Measurements from ENCODE around the gene PTPRN2. TPM values are rescaled to one million over a fixed set of nuclear protein-coding genes. Genes with fewer than 3 reads are reported as not detected.
"Not testable (repeated sequence)": the region's sequence is repeated elsewhere in the genome, so short reads cannot be mapped to it uniquely, and the experiment has no call there.

PTPRN2 gene
- polyA plus RNA-seq, 1 donor: 5.7 TPM

GRCh38 chr7:158422196-158422886 is 165.3 kb downstream of the PTPRN2 start:
- DNase-seq: no peak

- DNase-seq: no peak
Measured at GRCh38 chr7:158421361-158421760, 166.3 kb downstream of the PTPRN2 start.

GRCh38 chr7:158420591-158421340 is 166.9 kb downstream of the PTPRN2 start:
- DNase-seq: no peak

GRCh38 chr7:158419238-158419785 is 168.3 kb downstream of the PTPRN2 start:
- no peak for DNase-seq

GRCh38 chr7:158418395-158418794 is 169.2 kb downstream of the PTPRN2 start:
- DNase-seq: not testable (repeated sequence)

- DNase-seq: no peak
Measured at GRCh38 chr7:158416283-158416933, 171.2 kb downstream of the PTPRN2 start.

- DNase-seq: no peak
Measured at GRCh38 chr7:158415316-158415715, 172.3 kb downstream of the PTPRN2 start.

- DNase-seq: no peak
Measured at GRCh38 chr7:158414486-158414961, 173.1 kb downstream of the PTPRN2 start.

- DNase-seq: no peak
Measured at GRCh38 chr7:158414002-158414401, 173.6 kb downstream of the PTPRN2 start.

- no peak for DNase-seq
Measured at GRCh38 chr7:158411232-158411950, 176.2 kb downstream of the PTPRN2 start.

GRCh38 chr7:158410720-158411119 is 176.9 kb downstream of the PTPRN2 start:
- no peak for DNase-seq

- no peak for DNase-seq
Measured at GRCh38 chr7:158409816-158410330, 177.8 kb downstream of the PTPRN2 start.

- no peak for DNase-seq
Measured at GRCh38 chr7:158409120-158409519, 178.5 kb downstream of the PTPRN2 start.

- no peak for DNase-seq
Measured at GRCh38 chr7:158408318-158408920, 179.2 kb downstream of the PTPRN2 start.

- DNase-seq: peak; percentile 65
Measured at GRCh38 chr7:158407581-158408317, 179.9 kb downstream of the PTPRN2 start.

GRCh38 chr7:158406801-158407200 is 180.8 kb downstream of the PTPRN2 start:
- DNase-seq: no peak

GRCh38 chr7:158406364-158406763 is 181.3 kb downstream of the PTPRN2 start:
- no peak for DNase-seq

GRCh38 chr7:158405771-158406170 is 181.9 kb downstream of the PTPRN2 start:
- DNase-seq: not testable (repeated sequence)

- DNase-seq: no peak
Measured at GRCh38 chr7:158405324-158405723, 182.3 kb downstream of the PTPRN2 start.

GRCh38 chr7:158404031-158404761 is 183.4 kb downstream of the PTPRN2 start:
- DNase-seq: no peak

All from left kidney (tissue), 2 donors.